Liver (tissue), 9 donors: Measurements from ENCODE around the gene HCN1. TPM values are rescaled to one million over a fixed set of nuclear protein-coding genes. Genes with fewer than 3 reads are reported as not detected.

Source experiments
- DNase-seq: peaks from one replicate; pipeline ENCODE4 v3.0.0-alpha.2; 2017; ENCODE audit warnings: low spot score
- H3K27ac ChIP-seq, 2 donors: one replicate each; pipeline ENCODE4 v1.7.0; 2013; ENCODE audit warnings: inconsistent platforms in 2 of 2, low read length in 2 of 2, control low read depth in 1 of 2, low read depth in 1 of 2, mild to moderate bottlenecking in 1 of 2
- H3K27me3 ChIP-seq, 4 donors: one replicate each; pipeline versions ENCODE4 v1.6.1 to v1.7.0; 2013; ENCODE audit warnings: low read length in 3 of 4, inconsistent platforms in 1 of 4, mild to moderate bottlenecking in 1 of 4, moderate library complexity in 1 of 4; ENCODE audit not compliant: control insufficient read depth in 4 of 4, insufficient read depth in 4 of 4
- H3K36me3 ChIP-seq, 4 donors: one replicate each; pipeline versions ENCODE4 v1.6.1 to v1.7.0; 2013; ENCODE audit warnings: low read length in 3 of 4, mild to moderate bottlenecking in 3 of 4, low read depth in 1 of 4, moderate library complexity in 1 of 4; ENCODE audit not compliant: control insufficient read depth in 4 of 4, insufficient read depth in 3 of 4
- H3K4me1 ChIP-seq, 4 donors: one replicate each; pipeline versions ENCODE4 v1.6.1 to v1.7.0; 2013; ENCODE audit warnings: low read length in 3 of 4, mild to moderate bottlenecking in 3 of 4, moderate library complexity in 1 of 4; ENCODE audit not compliant: control insufficient read depth in 4 of 4, insufficient read depth in 4 of 4
- H3K4me3 ChIP-seq, 3 donors: one replicate each; pipeline versions ENCODE4 v1.6.1 to v1.7.0; 2013; ENCODE audit warnings: low read length in 3 of 3, control low read depth in 1 of 3, low read depth in 1 of 3, mild to moderate bottlenecking in 1 of 3
- H3K9ac ChIP-seq, 2 donors: one replicate each; pipeline ENCODE4 v1.7.0; 2013; ENCODE audit warnings: low read length in 2 of 2, mild to moderate bottlenecking in 2 of 2, moderate library complexity in 2 of 2, control low read depth in 1 of 2, low read depth in 1 of 2
- H3K9me3 ChIP-seq, 4 donors: one replicate each; pipeline versions ENCODE4 v1.6.1 to v1.7.0; 2013; ENCODE audit warnings: low read length in 3 of 4; ENCODE audit not compliant: control insufficient read depth in 4 of 4
- EGR1 ChIP-seq, 2 donors: IDR thresholded peaks; 2 replicates each; pipeline ENCODE4 v1.6.1; 2016 to 2018; ENCODE audit warnings: antibody characterized with exemption in 2 of 2, low read depth in 2 of 2
- FOXA1 ChIP-seq: IDR thresholded peaks from 2 replicates; pipeline ENCODE4 v1.6.1; 2016; ENCODE audit warnings: antibody characterized with exemption
- FOXA2 ChIP-seq: IDR thresholded peaks from 2 replicates; pipeline ENCODE4 v1.6.1; 2016; ENCODE audit warnings: antibody characterized with exemption
- GABPA ChIP-seq, 2 donors: IDR thresholded peaks in 1 of 2; conservative IDR thresholded peaks in 1 of 2; 2 replicates each; pipeline ENCODE4 v1.6.1; 2016; ENCODE audit warnings: antibody characterized with exemption in 2 of 2, mild to moderate bottlenecking in 1 of 2, moderate library complexity in 1 of 2
- HNF4A ChIP-seq, 2 donors: conservative IDR thresholded peaks; 2 replicates each; pipeline ENCODE4 v1.6.1; 2016; ENCODE audit warnings: antibody characterized with exemption in 2 of 2, mild to moderate bottlenecking in 2 of 2
- HNF4G ChIP-seq: IDR thresholded peaks from 2 replicates; pipeline ENCODE4 v1.6.1; 2016; ENCODE audit warnings: antibody characterized with exemption
- JUND ChIP-seq, 2 donors: IDR thresholded peaks; 2 replicates each; pipeline ENCODE4 v1.6.1; 2016; ENCODE audit warnings: antibody characterized with exemption in 2 of 2
- NR2F2 ChIP-seq: IDR thresholded peaks from 2 replicates; pipeline ENCODE4 v1.6.1; 2016; ENCODE audit warnings: antibody characterized with exemption
- RXRA ChIP-seq, 2 donors: IDR thresholded peaks; 2 replicates each; pipeline ENCODE4 v1.6.1; 2017 to 2018; ENCODE audit warnings: antibody characterized with exemption in 2 of 2, mild to moderate bottlenecking in 1 of 2
- TAF1 ChIP-seq: conservative IDR thresholded peaks from 2 replicates; pipeline ENCODE4 v1.6.1; 2016; ENCODE audit warnings: antibody characterized with exemption, mild to moderate bottlenecking
- WGBS: extraction: QIAGEN DNeasy Blood & Tissue Kit; methylation state at CpG from one replicate; pipeline ENCODE4 v1.1.7; 2013; 5-methylcytosine and 5-hydroxymethylcytosine counted together
- polyA plus RNA-seq, 2 donors: library from polyadenylated mRNA; stranded (reverse) in 1 of 2; unstranded in 1 of 2; fragments of 200-250 nt in 1 of 2; fragments of >200 nt in 1 of 2; fragmentation: Nextera tagmentation in 1 of 2; extraction: Ambion mirVana in 1 of 2; gene quantifications; one replicate each; pipeline versions ENCODE4 v1.2.1 to v1.2.3, GENCODE V29; 2013 to 2015
- total RNA-seq, 2 donors: library from RNA; depleted of rRNA; stranded (reverse); fragments of >200 nt; gene quantifications; one replicate each; pipeline ENCODE4 v1.2.3, GENCODE V29; 2014
- TF ChIP-seq, protein P1 (sequence below): IDR thresholded peaks from 2 replicates; pipeline ENCODE4 v1.6.1; 2016; ENCODE audit warnings: antibody characterized with exemption
- TF ChIP-seq, protein P2 (sequence below): IDR thresholded peaks from 2 replicates; pipeline ENCODE4 v1.6.1; 2016; ENCODE audit warnings: antibody characterized with exemption
- TF ChIP-seq, protein P3 (sequence below): IDR thresholded peaks from 2 replicates; pipeline ENCODE4 v1.6.1; 2016; ENCODE audit warnings: antibody characterized with exemption
- TF ChIP-seq, protein P4 (sequence below): fragments of 150-350 bp; IDR thresholded peaks from 2 replicates; pipeline ENCODE4 v1.5.1; 2017; ENCODE audit warnings: improper control_type of control experiment, low read depth, low read length; ENCODE audit not compliant: missing input control
- TF ChIP-seq, protein P5 (sequence below): IDR thresholded peaks from 2 replicates; pipeline ENCODE4 v1.6.1; 2016; ENCODE audit warnings: antibody characterized with exemption, mild to moderate bottlenecking
- donor health status: healthy.
- donor health status: healthy.
- donor health status: healthy.
- donor health status: healthy.
- donor health status: healthy.

HCN1 gene
- total and polyA plus RNA-seq, 4 donors = under 0.01 TPM; not detected in 3

DNA sequence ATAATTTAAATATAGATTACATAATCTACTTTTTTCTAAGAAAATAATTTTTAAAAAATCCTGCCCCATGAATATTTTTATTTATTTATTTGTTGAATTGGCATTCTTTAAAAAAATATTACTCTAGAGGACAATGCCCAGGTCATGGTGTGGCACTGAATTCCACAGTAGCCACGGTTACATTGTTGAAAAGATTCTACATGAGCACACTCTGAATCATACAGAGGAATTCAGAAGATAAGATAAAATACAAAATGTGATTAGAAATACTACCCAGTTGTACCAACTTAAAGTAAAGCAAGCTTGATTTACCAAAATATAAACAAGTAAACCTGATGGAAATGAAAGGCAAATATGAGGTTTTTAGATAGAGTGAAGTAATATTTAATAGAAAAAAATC is 183.7 kb downstream of the HCN1 start:
- no peaks in the 10 kb centered on the region for H3K9me3 ChIP-seq
- H3K4me3 ChIP-seq = no peak overlapping the region
- H3K4me1 ChIP-seq = no peaks in the 10 kb centered on the region
- DNase-seq = no peak
- TF ChIP-seq NR2F2 (no peak), HNF4G (no peak), JUND (IDR thresholded peaks at IDR 0.05) (no peak), GABPA (IDR thresholded peaks at IDR 0.05 in 1 of 2, conservative IDR thresholded peaks at IDR 0.05 in 1 of 2) (no peak), FOXA2 (no peak), HNF4A (conservative IDR thresholded peaks at IDR 0.05) (no peak), EGR1 (IDR thresholded peaks at IDR 0.05; ENCODE audit: low read depth in 2 of 2) (no peak), RXRA (IDR thresholded peaks at IDR 0.05) (no peak), FOXA1 (no peak), TAF1 (no peak)
- TF ChIP-seq, protein P1, sequence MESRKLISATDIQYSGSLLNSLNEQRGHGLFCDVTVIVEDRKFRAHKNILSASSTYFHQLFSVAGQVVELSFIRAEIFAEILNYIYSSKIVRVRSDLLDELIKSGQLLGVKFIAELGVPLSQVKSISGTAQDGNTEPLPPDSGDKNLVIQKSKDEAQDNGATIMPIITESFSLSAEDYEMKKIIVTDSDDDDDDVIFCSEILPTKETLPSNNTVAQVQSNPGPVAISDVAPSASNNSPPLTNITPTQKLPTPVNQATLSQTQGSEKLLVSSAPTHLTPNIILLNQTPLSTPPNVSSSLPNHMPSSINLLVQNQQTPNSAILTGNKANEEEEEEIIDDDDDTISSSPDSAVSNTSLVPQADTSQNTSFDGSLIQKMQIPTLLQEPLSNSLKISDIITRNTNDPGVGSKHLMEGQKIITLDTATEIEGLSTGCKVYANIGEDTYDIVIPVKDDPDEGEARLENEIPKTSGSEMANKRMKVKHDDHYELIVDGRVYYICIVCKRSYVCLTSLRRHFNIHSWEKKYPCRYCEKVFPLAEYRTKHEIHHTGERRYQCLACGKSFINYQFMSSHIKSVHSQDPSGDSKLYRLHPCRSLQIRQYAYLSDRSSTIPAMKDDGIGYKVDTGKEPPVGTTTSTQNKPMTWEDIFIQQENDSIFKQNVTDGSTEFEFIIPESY = no peak
- TF ChIP-seq, protein P2, sequence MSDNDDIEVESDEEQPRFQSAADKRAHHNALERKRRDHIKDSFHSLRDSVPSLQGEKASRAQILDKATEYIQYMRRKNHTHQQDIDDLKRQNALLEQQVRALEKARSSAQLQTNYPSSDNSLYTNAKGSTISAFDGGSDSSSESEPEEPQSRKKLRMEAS = no peak
- TF ChIP-seq, protein P3, sequence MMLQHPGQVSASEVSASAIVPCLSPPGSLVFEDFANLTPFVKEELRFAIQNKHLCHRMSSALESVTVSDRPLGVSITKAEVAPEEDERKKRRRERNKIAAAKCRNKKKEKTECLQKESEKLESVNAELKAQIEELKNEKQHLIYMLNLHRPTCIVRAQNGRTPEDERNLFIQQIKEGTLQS = no peak
- TF ChIP-seq, protein P4, sequence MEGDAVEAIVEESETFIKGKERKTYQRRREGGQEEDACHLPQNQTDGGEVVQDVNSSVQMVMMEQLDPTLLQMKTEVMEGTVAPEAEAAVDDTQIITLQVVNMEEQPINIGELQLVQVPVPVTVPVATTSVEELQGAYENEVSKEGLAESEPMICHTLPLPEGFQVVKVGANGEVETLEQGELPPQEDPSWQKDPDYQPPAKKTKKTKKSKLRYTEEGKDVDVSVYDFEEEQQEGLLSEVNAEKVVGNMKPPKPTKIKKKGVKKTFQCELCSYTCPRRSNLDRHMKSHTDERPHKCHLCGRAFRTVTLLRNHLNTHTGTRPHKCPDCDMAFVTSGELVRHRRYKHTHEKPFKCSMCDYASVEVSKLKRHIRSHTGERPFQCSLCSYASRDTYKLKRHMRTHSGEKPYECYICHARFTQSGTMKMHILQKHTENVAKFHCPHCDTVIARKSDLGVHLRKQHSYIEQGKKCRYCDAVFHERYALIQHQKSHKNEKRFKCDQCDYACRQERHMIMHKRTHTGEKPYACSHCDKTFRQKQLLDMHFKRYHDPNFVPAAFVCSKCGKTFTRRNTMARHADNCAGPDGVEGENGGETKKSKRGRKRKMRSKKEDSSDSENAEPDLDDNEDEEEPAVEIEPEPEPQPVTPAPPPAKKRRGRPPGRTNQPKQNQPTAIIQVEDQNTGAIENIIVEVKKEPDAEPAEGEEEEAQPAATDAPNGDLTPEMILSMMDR = no peak
- 71% methylated on average over 1 of the region's 1 CpG for WGBS
- no peaks in the 10 kb centered on the region for H3K27me3 ChIP-seq
- no peak overlapping the region for H3K9ac ChIP-seq
- no peaks in the 10 kb centered on the region for H3K36me3 ChIP-seq
- no peak overlapping the region for H3K27ac ChIP-seq

DNA sequence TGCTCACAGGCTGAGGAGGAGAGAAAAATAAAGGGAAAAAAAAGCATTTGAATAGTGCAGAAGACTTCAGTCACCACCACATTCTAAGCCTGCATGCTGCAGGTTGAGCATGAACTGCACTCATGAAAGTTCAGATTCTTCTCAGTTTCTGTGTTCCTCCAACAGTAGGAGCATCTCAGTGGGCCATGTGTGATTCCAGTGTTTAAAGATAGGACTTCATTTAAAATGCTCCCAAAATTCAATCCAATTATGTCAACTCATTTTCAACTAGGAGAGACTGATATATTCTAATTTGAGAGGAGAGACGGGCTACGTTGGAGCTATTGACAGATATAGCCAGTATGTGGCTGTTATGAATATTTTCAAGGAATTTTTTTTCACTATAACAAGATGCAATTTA is 186.8 kb downstream of the HCN1 start:
- Histone ChIP-seq H3K27ac (no peak overlapping the region), H3K36me3 (no peaks in the 10 kb centered on the region), H3K4me3 (no peak overlapping the region), H3K27me3 (no peaks in the 10 kb centered on the region), H3K4me1 (no peaks in the 10 kb centered on the region), H3K9ac (no peak overlapping the region), H3K9me3 (no peaks in the 10 kb centered on the region)
- DNase-seq = no peak
- TF ChIP-seq, protein P5, sequence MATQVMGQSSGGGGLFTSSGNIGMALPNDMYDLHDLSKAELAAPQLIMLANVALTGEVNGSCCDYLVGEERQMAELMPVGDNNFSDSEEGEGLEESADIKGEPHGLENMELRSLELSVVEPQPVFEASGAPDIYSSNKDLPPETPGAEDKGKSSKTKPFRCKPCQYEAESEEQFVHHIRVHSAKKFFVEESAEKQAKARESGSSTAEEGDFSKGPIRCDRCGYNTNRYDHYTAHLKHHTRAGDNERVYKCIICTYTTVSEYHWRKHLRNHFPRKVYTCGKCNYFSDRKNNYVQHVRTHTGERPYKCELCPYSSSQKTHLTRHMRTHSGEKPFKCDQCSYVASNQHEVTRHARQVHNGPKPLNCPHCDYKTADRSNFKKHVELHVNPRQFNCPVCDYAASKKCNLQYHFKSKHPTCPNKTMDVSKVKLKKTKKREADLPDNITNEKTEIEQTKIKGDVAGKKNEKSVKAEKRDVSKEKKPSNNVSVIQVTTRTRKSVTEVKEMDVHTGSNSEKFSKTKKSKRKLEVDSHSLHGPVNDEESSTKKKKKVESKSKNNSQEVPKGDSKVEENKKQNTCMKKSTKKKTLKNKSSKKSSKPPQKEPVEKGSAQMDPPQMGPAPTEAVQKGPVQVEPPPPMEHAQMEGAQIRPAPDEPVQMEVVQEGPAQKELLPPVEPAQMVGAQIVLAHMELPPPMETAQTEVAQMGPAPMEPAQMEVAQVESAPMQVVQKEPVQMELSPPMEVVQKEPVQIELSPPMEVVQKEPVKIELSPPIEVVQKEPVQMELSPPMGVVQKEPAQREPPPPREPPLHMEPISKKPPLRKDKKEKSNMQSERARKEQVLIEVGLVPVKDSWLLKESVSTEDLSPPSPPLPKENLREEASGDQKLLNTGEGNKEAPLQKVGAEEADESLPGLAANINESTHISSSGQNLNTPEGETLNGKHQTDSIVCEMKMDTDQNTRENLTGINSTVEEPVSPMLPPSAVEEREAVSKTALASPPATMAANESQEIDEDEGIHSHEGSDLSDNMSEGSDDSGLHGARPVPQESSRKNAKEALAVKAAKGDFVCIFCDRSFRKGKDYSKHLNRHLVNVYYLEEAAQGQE = no peak
- 82% methylated on average over 2 of the region's 2 CpGs for WGBS
